GM21360 (cell line): ENCODE results near the gene DDIT4.

Experiments
- ATAC-seq: cut with Tn5 transposase; IDR thresholded peaks from one replicate; pipeline ENCODE4 v1.9.1; 2021; ENCODE audit warnings: mild to moderate bottlenecking, moderate library complexity; ENCODE audit not compliant: unreplicated experiment

Gene DDIT4

GRCh38 chr10:72248468-72249151 is 25.1 kb upstream of the DDIT4 start:
- ATAC-seq = peak; percentile 69

GRCh38 chr10:72249176-72249862 is 24.4 kb upstream of the DDIT4 start:
- peak; percentile 13 for ATAC-seq

- no peak for ATAC-seq
These were observed 23.1 kb upstream of the DDIT4 start for GRCh38 chr10:72250666-72251065.

- no peak for ATAC-seq
These were observed 22.1 kb upstream of the DDIT4 start for GRCh38 chr10:72251635-72252034.

- ATAC-seq = no peak
These were observed 20.8 kb upstream of the DDIT4 start for GRCh38 chr10:72252972-72253371.

GRCh38 chr10:72253578-72253977 is 20.1 kb upstream of the DDIT4 start:
- ATAC-seq = no peak

- ATAC-seq = no peak
These were observed 18.7 kb upstream of the DDIT4 start for GRCh38 chr10:72254813-72255568.

GRCh38 chr10:72255977-72256729 is 17.6 kb upstream of the DDIT4 start:
- ATAC-seq = no peak

GRCh38 chr10:72257051-72257892 is 16.5 kb upstream of the DDIT4 start:
- ATAC-seq = peak; percentile 28

- ATAC-seq = no peak
These were observed 15.1 kb upstream of the DDIT4 start for GRCh38 chr10:72258617-72259016.

- no peak for ATAC-seq
These were observed 14.1 kb upstream of the DDIT4 start for GRCh38 chr10:72259491-72260238.

- peak; percentile 57 for ATAC-seq
These were observed 13.3 kb upstream of the DDIT4 start for GRCh38 chr10:72260239-72260975.

- peak; percentile 31 for ATAC-seq
These were observed 12.5 kb upstream of the DDIT4 start for GRCh38 chr10:72260976-72261783.

GRCh38 chr10:72261784-72262404 is 11.8 kb upstream of the DDIT4 start:
- peak; percentile 9 for ATAC-seq

GRCh38 chr10:72263613-72264241 is 10.0 kb upstream of the DDIT4 start:
- ATAC-seq = no peak

- no peak for ATAC-seq
These were observed 9.2 kb upstream of the DDIT4 start for GRCh38 chr10:72264536-72264935.

- no peak for ATAC-seq
These were observed 8.2 kb upstream of the DDIT4 start for GRCh38 chr10:72265508-72265907.
